Liver (tissue), 9 donors: ENCODE data around the gene PALMD. TPM values are rescaled to one million over a fixed set of nuclear protein-coding genes. Genes with fewer than 3 reads are reported as not detected.

ENCODE experiments used
- DNase-seq: peaks from one replicate; pipeline ENCODE4 v3.0.0-alpha.2; 2017; ENCODE audit warnings: low spot score
- H3K27ac ChIP-seq, 2 donors: one replicate each; pipeline ENCODE4 v1.7.0; 2013; ENCODE audit warnings: inconsistent platforms in 2 of 2, low read length in 2 of 2, control low read depth in 1 of 2, low read depth in 1 of 2, mild to moderate bottlenecking in 1 of 2
- H3K27me3 ChIP-seq, 4 donors: one replicate each; pipeline versions ENCODE4 v1.6.1 to v1.7.0; 2013; ENCODE audit warnings: low read length in 3 of 4, inconsistent platforms in 1 of 4, mild to moderate bottlenecking in 1 of 4, moderate library complexity in 1 of 4; ENCODE audit not compliant: control insufficient read depth in 4 of 4, insufficient read depth in 4 of 4
- H3K36me3 ChIP-seq, 4 donors: one replicate each; pipeline versions ENCODE4 v1.6.1 to v1.7.0; 2013; ENCODE audit warnings: low read length in 3 of 4, mild to moderate bottlenecking in 3 of 4, low read depth in 1 of 4, moderate library complexity in 1 of 4; ENCODE audit not compliant: control insufficient read depth in 4 of 4, insufficient read depth in 3 of 4
- H3K4me1 ChIP-seq, 4 donors: one replicate each; pipeline versions ENCODE4 v1.6.1 to v1.7.0; 2013; ENCODE audit warnings: low read length in 3 of 4, mild to moderate bottlenecking in 3 of 4, moderate library complexity in 1 of 4; ENCODE audit not compliant: control insufficient read depth in 4 of 4, insufficient read depth in 4 of 4
- H3K4me3 ChIP-seq, 3 donors: one replicate each; pipeline versions ENCODE4 v1.6.1 to v1.7.0; 2013; ENCODE audit warnings: low read length in 3 of 3, control low read depth in 1 of 3, low read depth in 1 of 3, mild to moderate bottlenecking in 1 of 3
- H3K9ac ChIP-seq, 2 donors: one replicate each; pipeline ENCODE4 v1.7.0; 2013; ENCODE audit warnings: low read length in 2 of 2, mild to moderate bottlenecking in 2 of 2, moderate library complexity in 2 of 2, control low read depth in 1 of 2, low read depth in 1 of 2
- H3K9me3 ChIP-seq, 4 donors: one replicate each; pipeline versions ENCODE4 v1.6.1 to v1.7.0; 2013; ENCODE audit warnings: low read length in 3 of 4; ENCODE audit not compliant: control insufficient read depth in 4 of 4
- CTCF ChIP-seq: fragments of 150-350 bp; IDR thresholded peaks from 2 replicates; pipeline ENCODE4 v1.5.1; 2017; ENCODE audit warnings: improper control_type of control experiment, low read depth, low read length; ENCODE audit not compliant: missing input control
- FOXA2 ChIP-seq: IDR thresholded peaks from 2 replicates; pipeline ENCODE4 v1.6.1; 2016; ENCODE audit warnings: antibody characterized with exemption
- GABPA ChIP-seq, 2 donors: IDR thresholded peaks in 1 of 2; conservative IDR thresholded peaks in 1 of 2; 2 replicates each; pipeline ENCODE4 v1.6.1; 2016; ENCODE audit warnings: antibody characterized with exemption in 2 of 2, mild to moderate bottlenecking in 1 of 2, moderate library complexity in 1 of 2
- HNF4A ChIP-seq, 2 donors: conservative IDR thresholded peaks; 2 replicates each; pipeline ENCODE4 v1.6.1; 2016; ENCODE audit warnings: antibody characterized with exemption in 2 of 2, mild to moderate bottlenecking in 2 of 2
- HNF4G ChIP-seq: IDR thresholded peaks from 2 replicates; pipeline ENCODE4 v1.6.1; 2016; ENCODE audit warnings: antibody characterized with exemption
- JUND ChIP-seq, 2 donors: IDR thresholded peaks; 2 replicates each; pipeline ENCODE4 v1.6.1; 2016; ENCODE audit warnings: antibody characterized with exemption in 2 of 2
- RAD21 ChIP-seq, 2 donors: IDR thresholded peaks; 2 replicates each; pipeline ENCODE4 v1.6.1; 2016; ENCODE audit warnings: antibody characterized with exemption in 2 of 2, mild to moderate bottlenecking in 2 of 2
- RXRA ChIP-seq, 2 donors: IDR thresholded peaks; 2 replicates each; pipeline ENCODE4 v1.6.1; 2017 to 2018; ENCODE audit warnings: antibody characterized with exemption in 2 of 2, mild to moderate bottlenecking in 1 of 2
- TAF1 ChIP-seq: conservative IDR thresholded peaks from 2 replicates; pipeline ENCODE4 v1.6.1; 2016; ENCODE audit warnings: antibody characterized with exemption, mild to moderate bottlenecking
- YY1 ChIP-seq: IDR thresholded peaks from 2 replicates; pipeline ENCODE4 v1.6.1; 2016; ENCODE audit warnings: antibody characterized with exemption, mild to moderate bottlenecking
- WGBS: extraction: QIAGEN DNeasy Blood & Tissue Kit; methylation state at CpG from one replicate; pipeline ENCODE4 v1.1.7; 2013; 5-methylcytosine and 5-hydroxymethylcytosine counted together
- polyA plus RNA-seq, 2 donors: library from polyadenylated mRNA; stranded (reverse) in 1 of 2; unstranded in 1 of 2; fragments of 200-250 nt in 1 of 2; fragments of >200 nt in 1 of 2; fragmentation: Nextera tagmentation in 1 of 2; extraction: Ambion mirVana in 1 of 2; gene quantifications; one replicate each; pipeline versions ENCODE4 v1.2.1 to v1.2.3, GENCODE V29; 2013 to 2015
- total RNA-seq, 2 donors: library from RNA; depleted of rRNA; stranded (reverse); fragments of >200 nt; gene quantifications; one replicate each; pipeline ENCODE4 v1.2.3, GENCODE V29; 2014
- TF ChIP-seq, protein P1 (sequence below): IDR thresholded peaks from 2 replicates; pipeline ENCODE4 v1.6.1; 2016; ENCODE audit warnings: antibody characterized with exemption
- TF ChIP-seq, protein P2 (sequence below): IDR thresholded peaks from 2 replicates; pipeline ENCODE4 v1.6.1; 2016; ENCODE audit warnings: antibody characterized with exemption
- TF ChIP-seq, protein P3 (sequence below): IDR thresholded peaks from 2 replicates; pipeline ENCODE4 v1.6.1; 2016; ENCODE audit warnings: antibody characterized with exemption
- TF ChIP-seq, protein P4 (sequence below): IDR thresholded peaks from 2 replicates; pipeline ENCODE4 v1.6.1; 2016; ENCODE audit warnings: antibody characterized with exemption, mild to moderate bottlenecking
- donor health status: healthy.
- donor health status: healthy.
- donor health status: healthy.
- donor health status: healthy.
- donor health status: healthy.

The PALMD gene
- total and polyA plus RNA-seq, 4 donors = 9.7 to 24.0 (median 19.5) TPM

DNA sequence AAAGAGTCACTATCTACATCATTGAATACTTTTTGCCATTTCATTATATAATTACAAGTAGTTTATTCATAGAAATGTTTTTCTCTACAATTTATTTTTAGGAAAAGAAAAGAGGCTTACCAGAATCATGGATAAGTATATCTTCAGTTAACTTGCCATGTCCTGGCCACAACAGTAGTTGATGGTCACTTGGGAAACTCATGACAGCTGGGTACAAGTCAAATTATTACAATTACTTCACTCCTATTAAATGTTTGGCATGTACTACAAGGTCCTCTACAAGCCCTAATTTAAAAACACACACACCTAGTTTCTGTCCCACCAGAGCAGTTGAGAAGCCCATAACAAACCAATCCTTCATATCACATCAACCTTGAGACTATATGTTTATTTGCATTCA lies 29.4 kb downstream of the PALMD start:
- no peaks in the 10 kb centered on the region for H3K27me3 ChIP-seq
- H3K36me3 ChIP-seq = peaks cover 0 to 15% (median 7%) of the 10 kb centered on the region in 4 donors
- no peaks in the 10 kb centered on the region for H3K9me3 ChIP-seq
- no peak overlapping the region for H3K9ac ChIP-seq
- H3K4me3 ChIP-seq = no peak overlapping the region
- DNase-seq = no peak
- no peak overlapping the region for H3K27ac ChIP-seq
- TF ChIP-seq JUND (IDR thresholded peaks at IDR 0.05) (no peak), RXRA (IDR thresholded peaks at IDR 0.05) (no peak)
- TF ChIP-seq, protein P1, sequence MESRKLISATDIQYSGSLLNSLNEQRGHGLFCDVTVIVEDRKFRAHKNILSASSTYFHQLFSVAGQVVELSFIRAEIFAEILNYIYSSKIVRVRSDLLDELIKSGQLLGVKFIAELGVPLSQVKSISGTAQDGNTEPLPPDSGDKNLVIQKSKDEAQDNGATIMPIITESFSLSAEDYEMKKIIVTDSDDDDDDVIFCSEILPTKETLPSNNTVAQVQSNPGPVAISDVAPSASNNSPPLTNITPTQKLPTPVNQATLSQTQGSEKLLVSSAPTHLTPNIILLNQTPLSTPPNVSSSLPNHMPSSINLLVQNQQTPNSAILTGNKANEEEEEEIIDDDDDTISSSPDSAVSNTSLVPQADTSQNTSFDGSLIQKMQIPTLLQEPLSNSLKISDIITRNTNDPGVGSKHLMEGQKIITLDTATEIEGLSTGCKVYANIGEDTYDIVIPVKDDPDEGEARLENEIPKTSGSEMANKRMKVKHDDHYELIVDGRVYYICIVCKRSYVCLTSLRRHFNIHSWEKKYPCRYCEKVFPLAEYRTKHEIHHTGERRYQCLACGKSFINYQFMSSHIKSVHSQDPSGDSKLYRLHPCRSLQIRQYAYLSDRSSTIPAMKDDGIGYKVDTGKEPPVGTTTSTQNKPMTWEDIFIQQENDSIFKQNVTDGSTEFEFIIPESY = no peak
- H3K4me1 ChIP-seq = peaks cover 3 to 35% (median 23%) of the 10 kb centered on the region in 4 donors

GRCh38 chr1:99675994-99676393 lies 30.1 kb downstream of the PALMD start:
- Histone ChIP-seq H3K4me3 (no peak overlapping the region), H3K27ac (no peak overlapping the region), H3K9ac (no peak overlapping the region), H3K27me3 (no peaks in the 10 kb centered on the region), H3K9me3 (no peaks in the 10 kb centered on the region), H3K4me1 (peaks cover 3 to 35% (median 23%) of the 10 kb centered on the region in 4 donors), H3K36me3 (peaks cover 0 to 18% (median 8%) of the 10 kb centered on the region in 4 donors)
- 100% methylated on average over 1 of the region's 1 CpG for WGBS
- TF ChIP-seq, protein P1 = no peak
- no peak for TF ChIP-seq JUND (IDR thresholded peaks at IDR 0.05)
- peak; percentile 21 to 45 for TF ChIP-seq RAD21 (IDR thresholded peaks at IDR 0.05)
- TF ChIP-seq, protein P2, sequence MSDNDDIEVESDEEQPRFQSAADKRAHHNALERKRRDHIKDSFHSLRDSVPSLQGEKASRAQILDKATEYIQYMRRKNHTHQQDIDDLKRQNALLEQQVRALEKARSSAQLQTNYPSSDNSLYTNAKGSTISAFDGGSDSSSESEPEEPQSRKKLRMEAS = peak; percentile 17
- peak; percentile 57 to 81 for TF ChIP-seq HNF4A (conservative IDR thresholded peaks at IDR 0.05)
- peak in 1 of 2 donors; percentile 73 for TF ChIP-seq RXRA (IDR thresholded peaks at IDR 0.05)
- TF ChIP-seq HNF4G = no peak
- TF ChIP-seq TAF1 = no peak
- TF ChIP-seq YY1 = peak; percentile 56
- peak; percentile 21 for TF ChIP-seq FOXA2
- no peak for DNase-seq

- H3K27me3 ChIP-seq = no peaks in the 10 kb centered on the region
- H3K36me3 ChIP-seq = peaks cover 0 to 22% (median 8%) of the 10 kb centered on the region in 4 donors
- H3K4me1 ChIP-seq = peaks cover 3 to 32% (median 20%) of the 10 kb centered on the region in 4 donors
- H3K9me3 ChIP-seq = no peaks in the 10 kb centered on the region
- H3K27ac ChIP-seq = no peak overlapping the region
- no peak overlapping the region for H3K9ac ChIP-seq
- no peak for TF ChIP-seq GABPA (IDR thresholded peaks at IDR 0.05 in 1 of 2, conservative IDR thresholded peaks at IDR 0.05 in 1 of 2)
- TF ChIP-seq, protein P1 = no peak
- TF ChIP-seq, protein P3, sequence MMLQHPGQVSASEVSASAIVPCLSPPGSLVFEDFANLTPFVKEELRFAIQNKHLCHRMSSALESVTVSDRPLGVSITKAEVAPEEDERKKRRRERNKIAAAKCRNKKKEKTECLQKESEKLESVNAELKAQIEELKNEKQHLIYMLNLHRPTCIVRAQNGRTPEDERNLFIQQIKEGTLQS = no peak
- TF ChIP-seq CTCF = no peak
- TF ChIP-seq, protein P4, sequence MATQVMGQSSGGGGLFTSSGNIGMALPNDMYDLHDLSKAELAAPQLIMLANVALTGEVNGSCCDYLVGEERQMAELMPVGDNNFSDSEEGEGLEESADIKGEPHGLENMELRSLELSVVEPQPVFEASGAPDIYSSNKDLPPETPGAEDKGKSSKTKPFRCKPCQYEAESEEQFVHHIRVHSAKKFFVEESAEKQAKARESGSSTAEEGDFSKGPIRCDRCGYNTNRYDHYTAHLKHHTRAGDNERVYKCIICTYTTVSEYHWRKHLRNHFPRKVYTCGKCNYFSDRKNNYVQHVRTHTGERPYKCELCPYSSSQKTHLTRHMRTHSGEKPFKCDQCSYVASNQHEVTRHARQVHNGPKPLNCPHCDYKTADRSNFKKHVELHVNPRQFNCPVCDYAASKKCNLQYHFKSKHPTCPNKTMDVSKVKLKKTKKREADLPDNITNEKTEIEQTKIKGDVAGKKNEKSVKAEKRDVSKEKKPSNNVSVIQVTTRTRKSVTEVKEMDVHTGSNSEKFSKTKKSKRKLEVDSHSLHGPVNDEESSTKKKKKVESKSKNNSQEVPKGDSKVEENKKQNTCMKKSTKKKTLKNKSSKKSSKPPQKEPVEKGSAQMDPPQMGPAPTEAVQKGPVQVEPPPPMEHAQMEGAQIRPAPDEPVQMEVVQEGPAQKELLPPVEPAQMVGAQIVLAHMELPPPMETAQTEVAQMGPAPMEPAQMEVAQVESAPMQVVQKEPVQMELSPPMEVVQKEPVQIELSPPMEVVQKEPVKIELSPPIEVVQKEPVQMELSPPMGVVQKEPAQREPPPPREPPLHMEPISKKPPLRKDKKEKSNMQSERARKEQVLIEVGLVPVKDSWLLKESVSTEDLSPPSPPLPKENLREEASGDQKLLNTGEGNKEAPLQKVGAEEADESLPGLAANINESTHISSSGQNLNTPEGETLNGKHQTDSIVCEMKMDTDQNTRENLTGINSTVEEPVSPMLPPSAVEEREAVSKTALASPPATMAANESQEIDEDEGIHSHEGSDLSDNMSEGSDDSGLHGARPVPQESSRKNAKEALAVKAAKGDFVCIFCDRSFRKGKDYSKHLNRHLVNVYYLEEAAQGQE = no peak
- TF ChIP-seq YY1 = no peak
- no peak for TF ChIP-seq HNF4A (conservative IDR thresholded peaks at IDR 0.05)
- DNase-seq = no peak
- no peak overlapping the region for H3K4me3 ChIP-seq
Observed at GRCh38 chr1:99676876-99677275, 31.0 kb downstream of the PALMD start.
